IMR-90 (cell line): ENCODE data around the gene SLC25A41. TPM values are rescaled to one million over a fixed set of nuclear protein-coding genes. Genes with fewer than 3 reads are reported as not detected.

Experiments used
- ATAC-seq: fragments of 200-7000 bp; cut with Tn5 transposase; 2 replicates; pipeline ENCODE4 v1.9.1; 2020; ENCODE audit warnings: low read depth, mild to moderate bottlenecking, moderate library complexity
- BruUV-seq: library from RNA; stranded (reverse); fragments of 400-500 nt; replicated peaks from 2 replicates; lab custom pipeline; 2021; lab: Mats Ljungman, UMichigan
- CTCF ChIA-PET: fragments of 300-600 bp; formaldehyde crosslinking; extraction: SDS; loops from one replicate; lab custom pipeline; 2021; ENCODE audit warnings: antibody characterized with exemption; lab: Yijun Ruan, JAX
- POLR2A ChIA-PET: fragments of 300-600 bp; sonication (Branson Sonifier 250); formaldehyde crosslinking; loops from one replicate; lab custom pipeline; 2022; ENCODE audit warnings: antibody characterized with exemption; ENCODE audit not compliant: unreplicated experiment; lab: Charles Lee
- DNase-seq: peaks from one replicate; pipeline ENCODE4 v3.0.0; 2013
- H2AFZ ChIP-seq: replicated peaks from 2 replicates; pipeline ENCODE3; 2013; ENCODE audit warnings: low read length, mild to moderate bottlenecking; ENCODE audit not compliant: poor library complexity
- H2AK5ac ChIP-seq: 2 replicates; pipeline ENCODE4 v1.6.1; 2013; ENCODE audit warnings: low read depth, low read length, inconsistent platforms
- H2AK9ac ChIP-seq: replicated peaks from 2 replicates; pipeline ENCODE3; 2013; ENCODE audit warnings: mild to moderate bottlenecking, low read depth, low read length, moderate library complexity; ENCODE audit not compliant: poor library complexity
- H2BK120ac ChIP-seq: 2 replicates; pipeline ENCODE4 v1.6.1; 2013; ENCODE audit warnings: low read depth, low read length, inconsistent platforms
- H2BK15ac ChIP-seq: 3 replicates; pipeline ENCODE4 v1.6.1; 2013; ENCODE audit warnings: low read depth, low read length, inconsistent platforms
- H2BK20ac ChIP-seq: 2 replicates; pipeline ENCODE4 v1.6.1; 2013; ENCODE audit warnings: low read depth, mild to moderate bottlenecking, inconsistent platforms, low read length, moderate library complexity
- H2BK5ac ChIP-seq: 2 replicates; pipeline ENCODE4 v1.6.1; 2013; ENCODE audit warnings: mild to moderate bottlenecking, low read depth, low read length, inconsistent platforms; ENCODE audit not compliant: poor library complexity, severe bottlenecking
- H3K14ac ChIP-seq: replicated peaks from 2 replicates; pipeline ENCODE4 v1.6.1; 2013; ENCODE audit warnings: low read depth, low read length, inconsistent platforms
- H3K18ac ChIP-seq: 2 replicates; pipeline ENCODE4 v1.6.1; 2013; ENCODE audit warnings: low read depth, low read length, control low read depth
- H3K23ac ChIP-seq: 2 replicates; pipeline ENCODE4 v1.6.1; 2013; ENCODE audit warnings: low read depth, low read length, inconsistent platforms
- H3K27ac ChIP-seq: 2 replicates; pipeline ENCODE4 v1.5.1; 2013; ENCODE audit warnings: mild to moderate bottlenecking, control low read depth, low read length; ENCODE audit not compliant: insufficient read depth
- H3K27me3 ChIP-seq: 2 replicates; pipeline ENCODE4 v1.6.1; 2013; ENCODE audit warnings: low read length; ENCODE audit not compliant: control insufficient read depth, insufficient read depth
- H3K36me3 ChIP-seq: 2 replicates; pipeline ENCODE4 v1.6.1; 2013; ENCODE audit warnings: low read length, mixed read lengths; ENCODE audit not compliant: control insufficient read depth, insufficient read depth
- H3K4ac ChIP-seq: 2 replicates; pipeline ENCODE4 v1.6.1; 2013; ENCODE audit warnings: low read depth, low read length, inconsistent platforms
- H3K4me1 ChIP-seq: 2 replicates; pipeline ENCODE4 v1.6.1; 2013; ENCODE audit warnings: low read length, mixed read lengths; ENCODE audit not compliant: control insufficient read depth, insufficient read depth
- H3K4me2 ChIP-seq: 2 replicates; pipeline ENCODE4 v1.6.1; 2013; ENCODE audit warnings: low read depth, mild to moderate bottlenecking, control low read depth, low read length, moderate library complexity
- H3K4me3 ChIP-seq: 2 replicates; pipeline ENCODE4 v1.5.1; 2013; ENCODE audit warnings: low read depth, mild to moderate bottlenecking, control low read depth, low read length, moderate library complexity; ENCODE audit not compliant: insufficient read depth
- H3K56ac ChIP-seq: 2 replicates; pipeline ENCODE4 v1.6.1; 2013; ENCODE audit warnings: low read length, inconsistent platforms; ENCODE audit not compliant: insufficient read depth; ENCODE audit errors: extremely low read depth
- H3K79me1 ChIP-seq, 2 experiments: 2 replicates each; pipeline ENCODE4 v1.6.1; 2013; ENCODE audit warnings: low read length in 2 of 2, inconsistent platforms in 1 of 2, low read depth in 1 of 2
- H3K9ac ChIP-seq: 2 replicates; pipeline ENCODE4 v1.6.1; 2013; ENCODE audit warnings: low read depth, low read length, control low read depth
- H3K9me1 ChIP-seq: 2 replicates; pipeline ENCODE4 v1.6.1; 2013; ENCODE audit warnings: low read length, inconsistent platforms; ENCODE audit not compliant: insufficient read depth
- H3K9me3 ChIP-seq: 2 replicates; pipeline ENCODE4 v1.6.1; 2013; ENCODE audit warnings: low read length; ENCODE audit not compliant: control insufficient read depth, insufficient read depth
- H4K20me1 ChIP-seq: 2 replicates; pipeline ENCODE4 v1.6.1; 2013; ENCODE audit warnings: low read length, inconsistent platforms; ENCODE audit not compliant: insufficient read depth
- H4K5ac ChIP-seq: 2 replicates; pipeline ENCODE4 v1.6.1; 2013; ENCODE audit warnings: mild to moderate bottlenecking, low read depth, low read length, control low read depth
- H4K8ac ChIP-seq, 2 experiments: 2 replicates each; pipeline ENCODE4 v1.6.1; 2013; ENCODE audit warnings: low read depth in 2 of 2, low read length in 2 of 2, control low read depth in 1 of 2, inconsistent platforms in 1 of 2
- H4K91ac ChIP-seq: 2 replicates; pipeline ENCODE4 v1.6.1; 2013; ENCODE audit warnings: low read depth, low read length, inconsistent platforms; ENCODE audit not compliant: insufficient read depth
- BHLHE40 ChIP-seq: fragments of 150-350 bp; IDR thresholded peaks from 2 replicates; pipeline ENCODE4 v1.6.1; 2016; ENCODE audit warnings: mild to moderate bottlenecking, low read depth, low read length
- MAFK ChIP-seq: IDR thresholded peaks from 2 replicates; pipeline ENCODE4 v1.6.1; 2012; ENCODE audit warnings: low read depth, low read length, improper control_type of control experiment
- MXI1 ChIP-seq: IDR thresholded peaks from 2 replicates; pipeline ENCODE4 v1.6.1; 2012; ENCODE audit warnings: low read depth, mild to moderate bottlenecking, low read length, moderate library complexity, borderline replicate concordance
- SMC3 ChIP-seq: fragments of 150-350 bp; IDR thresholded peaks from 2 replicates; pipeline ENCODE4 v1.6.1; 2016; ENCODE audit warnings: low read depth, mild to moderate bottlenecking, antibody characterized with exemption, low read length, moderate library complexity
- USF2 ChIP-seq: fragments of 150-350 bp; IDR thresholded peaks from 2 replicates; pipeline ENCODE4 v1.6.1; 2017; ENCODE audit warnings: mild to moderate bottlenecking, antibody characterized with exemption, low read length, low read depth
- WGBS, 2 experiments: methylation state at CpG; one replicate each; pipeline versions ENCODE4 v1.1.5 to v1.1.7; 2013; ENCODE audit warnings: missing lambda C conversion rate in 2 of 2; ENCODE audit not compliant: insufficient read length in 1 of 2; ENCODE audit errors: extremely low coverage in 2 of 2; 5-methylcytosine and 5-hydroxymethylcytosine counted together
- dilution Hi-C: fragments of 300-500 bp; cut with HindIII; formaldehyde crosslinking; loops from one replicate; pipeline ENCODE4 v1.14.3; 2018; ENCODE audit warnings: low sequenced_read_pairs; ENCODE audit not compliant: unreplicated experiment
- in situ Hi-C: fragments of 300-500 bp; cut with MboI; formaldehyde crosslinking; loops from 3 replicates; pipeline ENCODE4 v1.14.3; 2019; ENCODE audit warnings: low sequenced_read_pairs, inconsistent platforms, mixed read lengths
- intact Hi-C: fragments of 100-400 bp; cut with micrococcal nuclease; formaldehyde crosslinking; loops from 2 replicates; pipeline ENCODE4 v1.10.0; 2022
- polyA plus RNA-seq, 3 experiments: library from polyadenylated mRNA; depleted of rRNA; stranded (reverse); fragments of >200 nt; gene quantifications; 2 replicates each; pipeline ENCODE4 v1.2.3, GENCODE V29; 2012; ENCODE audit warnings: low replicate concordance in 1 of 3
- total RNA-seq: library from RNA; depleted of rRNA; stranded (reverse); fragments of >200 nt; gene quantifications from 2 replicates; pipeline ENCODE4 v1.2.3, GENCODE V29; 2012

The SLC25A41 gene
- total and polyA plus RNA-seq, 2 of the 4 experiments (the other 2 are of a cell fraction): not detected

GRCh38 chr19:6421075-6422014, 12.2 kb downstream of the SLC25A41 start:
- Histone ChIP-seq H3K9ac (no peak overlapping the region; the same call in 1 of the 2 replicates), H3K36me3 (peaks cover 52% of the 10 kb centered on the region), H3K4me3 (no peak overlapping the region), H4K91ac (no peak overlapping the region), H3K4me2 (no peak overlapping the region), H3K18ac (no peak overlapping the region), H2BK15ac (no peak overlapping the region), H2BK5ac (no peak overlapping the region), H2AK9ac (no peak overlapping the region), H3K9me3 (peaks cover 3% of the 10 kb centered on the region; the same call in 1 of the 2 replicates), H2AFZ (no peak overlapping the region), H2BK120ac (no peak overlapping the region), H3K14ac (no peak overlapping the region), H3K79me1 (peaks cover 0 to 53% of the 10 kb centered on the region in 2 experiments; a peak in 2 of 4 replicates), H2BK20ac (no peak overlapping the region), H3K27ac (no peak overlapping the region), H3K27me3 (no peaks in the 10 kb centered on the region), H3K56ac (no peak overlapping the region), H3K4me1 (peaks cover 2% of the 10 kb centered on the region; the same call in 1 of the 2 replicates), H4K20me1 (peaks cover 69% of the 10 kb centered on the region), H3K4ac (no peak overlapping the region), H3K23ac (no peak overlapping the region), H2AK5ac (no peak overlapping the region), H4K5ac (no peak overlapping the region), H3K9me1 (peaks cover 3% of the 10 kb centered on the region; the same call in 1 of the 2 replicates), H4K8ac (no peak overlapping the region)
- ChIA-PET CTCF (no interaction called here), POLR2A (no interaction called here)
- ATAC-seq: no peak
- BruUV-seq: no TSS peak
- dilution Hi-C loops (no loop called here), intact Hi-C loops (no loop called here), in situ Hi-C loops (no loop called here)
- TF ChIP-seq SMC3 (no peak), MXI1 (no peak), BHLHE40 (no peak), MAFK (no peak), USF2 (no peak)
- 68% methylated on average over 3 of the region's 20 CpGs; no CpG with 5 or more reads in 1 of the 2 experiments for WGBS, 2 experiments
- no peak for DNase-seq
